GM12878 (cell line): ENCODE results near the gene IDH3A. TPM values are rescaled to one million over a fixed set of nuclear protein-coding genes. Genes with fewer than 3 reads are reported as not detected.

Experiments used
- ATAC-seq: fragments of 200-7000 bp; cut with Tn5 transposase; 3 replicates; pipeline ENCODE4 v1.9.1; 2020; ENCODE audit warnings: mild to moderate bottlenecking, moderate library complexity
- BruUV-seq: library from RNA; stranded (reverse); fragments of 400-500 nt; replicated peaks from 2 replicates; lab custom pipeline; 2021; lab: Mats Ljungman, UMichigan
- CTCF ChIA-PET: fragments of 300-600 bp; sonication (Branson Sonifier 250); formaldehyde crosslinking; extraction: SDS; loops from one replicate; lab custom pipeline; 2021; ENCODE audit warnings: inconsistent platforms; lab: Yijun Ruan, JAX
- POLR2A ChIA-PET: fragments of 350-600 bp; formaldehyde crosslinking; extraction: SDS; loops from one replicate; lab custom pipeline; 2021; ENCODE audit warnings: inconsistent platforms; lab: Charles Lee
- RAD21 ChIA-PET: fragments of 300-600 bp; sonication (Branson Sonifier 250); formaldehyde crosslinking; loops from one replicate; lab custom pipeline; 2023; ENCODE audit warnings: antibody characterized with exemption; ENCODE audit not compliant: unreplicated experiment; lab: Charles Lee
- SMC1A ChIA-PET: fragments of 300-600 bp; sonication (Branson Sonifier 250); formaldehyde crosslinking; loops from one replicate; lab custom pipeline; 2023; ENCODE audit not compliant: unreplicated experiment, uncharacterized antibody; lab: Charles Lee
- DNase-seq: peaks from one replicate; pipeline ENCODE4 v3.0.0-alpha.2; 2011; ENCODE audit warnings: low read depth, low spot score
- FAIRE-seq: peaks from 3 replicates; lab custom pipeline; 2011; peaks lifted over from hg19 to GRCh38; lab: Jason Lieb, UNC
- H2AFZ ChIP-seq: 2 replicates; pipeline ENCODE4 v1.6.0; 2011; ENCODE audit warnings: low read depth, low read length, control low read depth; ENCODE audit not compliant: control insufficient read depth
- H3K27ac ChIP-seq: 2 replicates; pipeline ENCODE4 v1.5.1; 2011; ENCODE audit warnings: control low read depth; ENCODE audit not compliant: control insufficient read depth, insufficient read depth
- H3K27me3 ChIP-seq, 2 experiments: replicated peaks in 1 of 2; 2 replicates each; pipeline versions ENCODE4 v1.6.0 to v1.6.1; 2011; ENCODE audit warnings: low read length in 1 of 2; ENCODE audit not compliant: control insufficient read depth in 2 of 2, insufficient read depth in 2 of 2
- H3K36me3 ChIP-seq, 2 experiments: 2 replicates each; pipeline ENCODE4 v1.5.1; 2011; ENCODE audit warnings: low read length in 1 of 2; ENCODE audit not compliant: control insufficient read depth in 2 of 2, insufficient read depth in 2 of 2
- H3K4me1 ChIP-seq: 2 replicates; pipeline ENCODE4 v1.6.1; 2011; ENCODE audit warnings: mild to moderate bottlenecking, low read length, moderate library complexity, mixed read lengths; ENCODE audit not compliant: control insufficient read depth, insufficient read depth
- H3K4me2 ChIP-seq: 2 replicates; pipeline ENCODE4 v1.6.0; 2011; ENCODE audit warnings: control low read depth; ENCODE audit not compliant: control insufficient read depth, insufficient read depth
- H3K4me3 ChIP-seq: fragments of 200-600 bp; sonication (generic); 2 replicates; pipeline ENCODE4 v1.5.1; 2016
- H3K79me2 ChIP-seq: 2 replicates; pipeline ENCODE4 v1.6.0; 2011; ENCODE audit warnings: low read length; ENCODE audit not compliant: control insufficient read depth, insufficient read depth
- H3K9ac ChIP-seq: 2 replicates; pipeline ENCODE4 v1.8.0; 2011; ENCODE audit warnings: low read length, control low read depth, mixed read lengths; ENCODE audit not compliant: control insufficient read depth, insufficient read depth
- H3K9me3 ChIP-seq: replicated peaks from 3 replicates; pipeline ENCODE4 v1.5.1; 2011; ENCODE audit warnings: mild to moderate bottlenecking, low read length; ENCODE audit not compliant: control insufficient read depth, insufficient read depth
- H4K20me1 ChIP-seq: 2 replicates; pipeline ENCODE4 v1.6.0; 2011; ENCODE audit not compliant: control insufficient read depth, insufficient read depth
- CBX3 ChIP-seq: fragments of 200-600 bp; sonication (generic); IDR thresholded peaks from 2 replicates; pipeline ENCODE4 v1.6.1; 2016; ENCODE audit warnings: low read depth, borderline replicate concordance
- FOXK2 ChIP-seq: fragments of 450-650 bp; IDR thresholded peaks from 2 replicates; pipeline ENCODE4 v1.6.1; 2017; ENCODE audit warnings: mild to moderate bottlenecking, moderate library complexity
- HCFC1 ChIP-seq: fragments of 150-350 bp; IDR thresholded peaks from 2 replicates; pipeline ENCODE4 v1.6.1; 2014; ENCODE audit warnings: low read length
- IKZF1 ChIP-seq: fragments of 450-650 bp; conservative IDR thresholded peaks from 2 replicates; pipeline ENCODE4 v1.6.1; 2017; ENCODE audit warnings: antibody characterized with exemption, mild to moderate bottlenecking
- KAT2A ChIP-seq: conservative IDR thresholded peaks from 2 replicates; pipeline ENCODE4 v1.6.1; 2011; ENCODE audit warnings: low read depth, low read length; ENCODE audit not compliant: control insufficient read depth
- KLF5 ChIP-seq: fragments of 450-650 bp; IDR thresholded peaks from 2 replicates; pipeline ENCODE4 v1.6.1; 2014; ENCODE audit warnings: mild to moderate bottlenecking; ENCODE audit not compliant: partially characterized antibody
- MEF2B ChIP-seq: fragments of 450-650 bp; IDR thresholded peaks from 2 replicates; pipeline ENCODE4 v1.6.1; 2018; ENCODE audit warnings: mild to moderate bottlenecking, moderate library complexity; ENCODE audit not compliant: partially characterized antibody, poor library complexity, severe bottlenecking
- MTA3 ChIP-seq: IDR thresholded peaks from 2 replicates; pipeline ENCODE4 v1.6.1; 2012; ENCODE audit warnings: low read length, inconsistent platforms, borderline replicate concordance
- SIN3A ChIP-seq: IDR thresholded peaks from 2 replicates; pipeline ENCODE4 v1.6.1; 2012; ENCODE audit warnings: low read depth, low read length, improper control_type of control experiment
- SIX5 ChIP-seq: IDR thresholded peaks from 2 replicates; pipeline ENCODE4 v1.6.1; 2011; ENCODE audit warnings: mild to moderate bottlenecking, low read depth, low read length, moderate library complexity; ENCODE audit not compliant: severe bottlenecking
- SPI1 ChIP-seq: IDR thresholded peaks from 2 replicates; pipeline ENCODE4 v1.6.1; 2011; ENCODE audit warnings: low read depth, mild to moderate bottlenecking, low read length, moderate library complexity, borderline replicate concordance; ENCODE audit not compliant: insufficient read depth
- STAT3 ChIP-seq: IDR thresholded peaks from 2 replicates; pipeline ENCODE4 v1.6.1; 2011; ENCODE audit warnings: low read depth, low read length, improper control_type of control experiment
- SUZ12 ChIP-seq: fragments of 200-600 bp; sonication (generic); IDR thresholded peaks from one replicate; pipeline ENCODE4 v1.6.1; 2018; ENCODE audit warnings: antibody characterized with exemption, mild to moderate bottlenecking; ENCODE audit not compliant: unreplicated experiment
- TCF7 ChIP-seq: IDR thresholded peaks from 2 replicates; pipeline ENCODE4 v1.6.1; 2014; ENCODE audit warnings: antibody characterized with exemption, borderline replicate concordance
- ZNF207 ChIP-seq: fragments of 450-650 bp; IDR thresholded peaks from 2 replicates; pipeline ENCODE4 v1.6.1; 2014; ENCODE audit warnings: antibody characterized with exemption, mild to moderate bottlenecking, borderline replicate concordance
- WGBS: methylation state at CpG from one replicate; pipeline ENCODE4 v1.1.6; 2016; ENCODE audit warnings: low lambda C conversion rate; ENCODE audit not compliant: insufficient replicate concordance, insufficient coverage; ENCODE audit errors: missing lambda C conversion rate; 5-methylcytosine and 5-hydroxymethylcytosine counted together
- in situ Hi-C: fragments of 300-500 bp; cut with MboI; formaldehyde crosslinking; loops from 9 replicates; pipeline ENCODE4 v1.14.3; 2018; ENCODE audit warnings: mixed read lengths
- intact Hi-C: fragments of 100-400 bp; cut with micrococcal nuclease; formaldehyde crosslinking; loops from one replicate; pipeline ENCODE4 v1.14.2; 2022; ENCODE audit not compliant: unreplicated experiment
- polyA plus RNA-seq, 11 experiments: library from polyadenylated mRNA; depleted of rRNA in 4 of 11; unstranded in 6 of 11; stranded (reverse) in 5 of 11; fragments of >200 nt; fragmentation: Nextera tagmentation in 4 of 11; fragmentation: Illumina TruSeq in 1 of 11; extraction: Ambion mirVana in 4 of 11; extraction: Trizol in 1 of 11; gene quantifications; 1 replicate in 1 of 11; 2 replicates in 10 of 11; pipeline versions ENCODE4 v1.2.1 to v1.2.3, GENCODE V29; 2011 to 2016; ENCODE audit warnings: inconsistent platforms in 2 of 11, missing spikeins in 2 of 11, low read depth in 1 of 11
- total RNA-seq, 4 experiments: library from RNA; depleted of rRNA in 3 of 4; stranded (reverse); fragments of >200 nt in 3 of 4; fragmentation: Illumina TruSeq in 1 of 4; extraction: Trizol in 1 of 4; gene quantifications; 2 replicates each; pipeline versions ENCODE4 v1.2.1 to v1.2.3, GENCODE V29; 2013 to 2021
- TF ChIP-seq, protein P1 (sequence below): IDR thresholded peaks from 2 replicates; pipeline ENCODE4 v1.6.1; 2012; ENCODE audit warnings: low read depth, low read length, improper control_type of control experiment
- TF ChIP-seq, protein P2 (sequence below): fragments of 450-650 bp; formaldehyde crosslinking; IDR thresholded peaks from 2 replicates; pipeline ENCODE4 v1.4.0; 2022; ENCODE audit warnings: mild to moderate bottlenecking, moderate library complexity

The IDH3A gene
- total and polyA plus RNA-seq, 10 of the 15 experiments (the other 5 are each of a cell fraction or from before 2014, with no cell fraction given) = 83.9 to 254 (median 195) TPM

DNA sequence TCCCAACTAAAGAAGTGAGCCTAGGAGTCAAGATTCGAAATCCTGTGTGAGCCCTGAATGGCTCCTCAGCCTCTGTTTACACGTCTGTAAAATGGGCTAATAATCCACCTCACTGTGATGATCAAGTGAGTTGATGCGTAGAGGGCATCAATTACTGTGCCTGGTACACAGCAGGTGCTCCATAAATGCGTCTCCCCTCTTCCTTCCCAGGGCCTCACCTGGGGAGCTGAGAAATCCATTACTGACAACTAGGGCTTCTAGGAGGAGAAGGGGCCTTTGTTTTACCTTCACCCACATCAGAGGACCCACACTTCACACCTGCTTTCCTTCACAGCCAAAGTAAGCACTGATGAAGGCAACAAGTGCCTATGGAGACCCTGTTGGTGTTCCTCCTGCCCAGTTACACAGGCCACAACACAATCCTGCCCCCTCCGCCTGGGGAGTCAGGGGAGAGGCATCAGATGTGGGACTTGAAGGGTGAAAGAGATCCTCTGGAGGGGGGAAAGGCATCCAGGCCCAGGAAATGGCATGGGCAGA is 19.3 kb upstream of the IDH3A start (continued):
- TF ChIP-seq, protein P1, sequence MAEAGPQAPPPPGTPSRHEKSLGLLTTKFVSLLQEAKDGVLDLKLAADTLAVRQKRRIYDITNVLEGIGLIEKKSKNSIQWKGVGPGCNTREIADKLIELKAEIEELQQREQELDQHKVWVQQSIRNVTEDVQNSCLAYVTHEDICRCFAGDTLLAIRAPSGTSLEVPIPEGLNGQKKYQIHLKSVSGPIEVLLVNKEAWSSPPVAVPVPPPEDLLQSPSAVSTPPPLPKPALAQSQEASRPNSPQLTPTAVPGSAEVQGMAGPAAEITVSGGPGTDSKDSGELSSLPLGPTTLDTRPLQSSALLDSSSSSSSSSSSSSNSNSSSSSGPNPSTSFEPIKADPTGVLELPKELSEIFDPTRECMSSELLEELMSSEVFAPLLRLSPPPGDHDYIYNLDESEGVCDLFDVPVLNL = no peak

DNA sequence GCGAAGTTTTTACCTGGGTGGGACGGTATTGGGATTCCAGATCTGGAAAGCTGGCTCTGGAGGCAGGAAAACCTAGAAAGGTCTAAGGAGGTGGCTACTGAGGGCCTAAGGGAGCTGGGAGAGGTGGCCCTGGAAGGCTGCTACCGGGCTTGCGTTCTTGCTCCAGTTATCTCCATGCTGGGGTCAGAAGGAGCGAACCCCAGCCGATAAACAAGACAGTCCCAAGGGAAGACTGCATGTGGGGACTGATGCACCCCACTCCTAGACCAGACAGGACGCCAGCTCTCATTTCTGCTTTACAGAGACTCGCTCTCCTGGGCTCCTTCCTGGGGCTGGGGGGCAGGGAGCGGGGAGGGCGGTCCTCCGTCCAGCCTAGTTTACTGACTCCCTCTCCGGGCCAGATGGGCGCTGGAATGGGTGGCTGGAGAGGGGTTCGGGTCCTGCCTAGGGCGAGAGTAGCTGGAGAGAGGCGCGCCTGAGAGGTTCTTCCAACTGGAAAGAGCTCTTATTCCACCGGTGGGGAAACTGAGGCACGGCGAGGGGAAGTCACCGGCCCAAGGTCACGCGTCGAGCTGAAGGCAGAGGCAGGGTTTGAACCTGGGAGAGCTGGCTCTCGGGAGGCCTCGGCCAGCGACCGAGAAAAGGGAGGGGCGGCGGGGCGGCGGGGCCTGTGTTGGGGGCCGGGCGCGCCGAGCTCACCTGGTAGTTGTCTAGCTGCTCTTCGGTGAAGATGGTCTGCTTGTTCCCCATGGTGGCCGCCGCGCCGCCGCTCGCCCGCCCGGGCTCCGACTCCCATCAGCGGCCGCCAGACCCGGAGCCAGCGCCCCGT is 18.5 kb upstream of the IDH3A start:
- H3K9me3 ChIP-seq = no peaks in the 10 kb centered on the region
- no peaks in the 10 kb centered on the region for H3K27me3 ChIP-seq
- SMC1A ChIA-PET = interaction anchor here (0.8 to 4.4 kb wide), 11 partner anchors 9 to 112 kb away, joined by 3 to 57 read pairs (median 10); no protein-coding TSS in a partner anchor
- no peak overlapping the region for H3K9ac ChIP-seq
- H3K4me3 ChIP-seq = peak overlapping the region; percentile 88; the same call in 1 of the 2 replicates
- no peaks in the 10 kb centered on the region for H4K20me1 ChIP-seq
- H3K4me2 ChIP-seq = peak overlapping the region; percentile 89; the same call in 1 of the 2 replicates
- no TSS peak for BruUV-seq
- peak; percentile 59 for ATAC-seq
- no peak for FAIRE-seq
- H3K27ac ChIP-seq = no peak overlapping the region
- intact Hi-C loops = loop anchor here (1.0 to 2.0 kb wide), 3 partner anchors 18 to 111 kb away; partner anchors contain the start of gene IDH3A
- 35% methylated on average over 44 of the region's 51 CpGs for WGBS
- RAD21 ChIA-PET = interaction anchor here (0.5 to 9.5 kb wide), 17 partner anchors 8 to 571 kb away, joined by 3 to 147 read pairs (median 5); partner anchors contain the start of gene IDH3A
- no peak for DNase-seq
- peaks cover 5% of the 10 kb centered on the region for H3K4me1 ChIP-seq
- H2AFZ ChIP-seq = peak overlapping the region; percentile 46
- POLR2A ChIA-PET = interaction anchor here (0.6 to 1.0 kb wide), 4 partner anchors 9 to 25 kb away, joined by 3 to 5 read pairs (median 4); no protein-coding TSS in a partner anchor
- CTCF ChIA-PET = interaction anchor here (0.8 to 7.0 kb wide), 22 partner anchors 9 to 222 kb away, joined by 3 to 200 read pairs (median 6); partner anchors contain the start of genes DNAJA4 and IDH3A
- H3K36me3 ChIP-seq = no peaks in the 10 kb centered on the region
- in situ Hi-C loops = no loop called here
- no peaks in the 10 kb centered on the region for H3K79me2 ChIP-seq
- TF ChIP-seq SUZ12 (no peak), SIN3A (no peak), TCF7 (no peak), SIX5 (no peak), CBX3 (no peak), KAT2A (no peak), STAT3 (no peak), SPI1 (no peak), FOXK2 (no peak), HCFC1 (no peak), IKZF1 (no peak), KLF5 (no peak), MTA3 (no peak), ZNF207 (no peak), MEF2B (no peak)
- TF ChIP-seq, protein P2, sequence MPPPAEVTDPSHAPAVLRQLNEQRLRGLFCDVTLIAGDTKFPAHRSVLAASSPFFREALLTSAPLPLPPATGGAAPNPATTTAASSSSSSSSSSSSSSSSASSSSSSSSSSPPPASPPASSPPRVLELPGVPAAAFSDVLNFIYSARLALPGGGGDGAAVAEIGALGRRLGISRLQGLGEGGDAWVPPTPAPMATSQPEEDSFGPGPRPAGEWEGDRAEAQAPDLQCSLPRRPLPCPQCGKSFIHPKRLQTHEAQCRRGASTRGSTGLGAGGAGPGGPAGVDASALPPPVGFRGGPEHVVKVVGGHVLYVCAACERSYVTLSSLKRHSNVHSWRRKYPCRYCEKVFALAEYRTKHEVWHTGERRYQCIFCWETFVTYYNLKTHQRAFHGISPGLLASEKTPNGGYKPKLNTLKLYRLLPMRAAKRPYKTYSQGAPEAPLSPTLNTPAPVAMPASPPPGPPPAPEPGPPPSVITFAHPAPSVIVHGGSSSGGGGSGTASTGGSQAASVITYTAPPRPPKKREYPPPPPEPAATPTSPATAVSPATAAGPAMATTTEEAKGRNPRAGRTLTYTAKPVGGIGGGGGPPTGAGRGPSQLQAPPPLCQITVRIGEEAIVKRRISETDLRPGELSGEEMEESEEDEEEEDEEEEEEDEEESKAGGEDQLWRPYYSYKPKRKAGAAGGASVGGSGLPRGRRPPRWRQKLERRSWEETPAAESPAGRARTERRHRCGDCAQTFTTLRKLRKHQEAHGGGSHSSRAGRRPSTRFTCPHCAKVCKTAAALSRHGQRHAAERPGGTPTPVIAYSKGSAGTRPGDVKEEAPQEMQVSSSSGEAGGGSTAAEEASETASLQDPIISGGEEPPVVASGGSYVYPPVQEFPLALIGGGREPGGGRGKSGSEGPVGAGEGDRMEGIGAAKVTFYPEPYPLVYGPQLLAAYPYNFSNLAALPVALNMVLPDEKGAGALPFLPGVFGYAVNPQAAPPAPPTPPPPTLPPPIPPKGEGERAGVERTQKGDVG (CRISPR knock-in tag) = no peak
